ENCODE data around the gene SKI. TPM values are rescaled to one million over a fixed set of nuclear protein-coding genes. Genes with fewer than 3 reads are reported as not detected.
A peak's percentile ranks its signal among the peaks of the same experiment; 100 is the strongest.
"Not testable (repeated sequence)": the region's sequence is repeated elsewhere in the genome, so short reads cannot be mapped to it uniquely, and the experiment has no call there.

Gene SKI
- total RNA-seq, 2 donors from 2014 or later: 135 to 138 TPM

GRCh38 chr1:2330035-2330434 is 101.9 kb downstream of the SKI start:
- H3K36me3 ChIP-seq: no peaks in the 10 kb centered on the region
- no peak for ATAC-seq (ENCODE audit: insufficient number of reproducible peaks, low FRiP score, low read depth)
- TF ChIP-seq, protein P1, sequence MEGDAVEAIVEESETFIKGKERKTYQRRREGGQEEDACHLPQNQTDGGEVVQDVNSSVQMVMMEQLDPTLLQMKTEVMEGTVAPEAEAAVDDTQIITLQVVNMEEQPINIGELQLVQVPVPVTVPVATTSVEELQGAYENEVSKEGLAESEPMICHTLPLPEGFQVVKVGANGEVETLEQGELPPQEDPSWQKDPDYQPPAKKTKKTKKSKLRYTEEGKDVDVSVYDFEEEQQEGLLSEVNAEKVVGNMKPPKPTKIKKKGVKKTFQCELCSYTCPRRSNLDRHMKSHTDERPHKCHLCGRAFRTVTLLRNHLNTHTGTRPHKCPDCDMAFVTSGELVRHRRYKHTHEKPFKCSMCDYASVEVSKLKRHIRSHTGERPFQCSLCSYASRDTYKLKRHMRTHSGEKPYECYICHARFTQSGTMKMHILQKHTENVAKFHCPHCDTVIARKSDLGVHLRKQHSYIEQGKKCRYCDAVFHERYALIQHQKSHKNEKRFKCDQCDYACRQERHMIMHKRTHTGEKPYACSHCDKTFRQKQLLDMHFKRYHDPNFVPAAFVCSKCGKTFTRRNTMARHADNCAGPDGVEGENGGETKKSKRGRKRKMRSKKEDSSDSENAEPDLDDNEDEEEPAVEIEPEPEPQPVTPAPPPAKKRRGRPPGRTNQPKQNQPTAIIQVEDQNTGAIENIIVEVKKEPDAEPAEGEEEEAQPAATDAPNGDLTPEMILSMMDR (IDR thresholded peaks at IDR 0.05): no peak

DNA sequence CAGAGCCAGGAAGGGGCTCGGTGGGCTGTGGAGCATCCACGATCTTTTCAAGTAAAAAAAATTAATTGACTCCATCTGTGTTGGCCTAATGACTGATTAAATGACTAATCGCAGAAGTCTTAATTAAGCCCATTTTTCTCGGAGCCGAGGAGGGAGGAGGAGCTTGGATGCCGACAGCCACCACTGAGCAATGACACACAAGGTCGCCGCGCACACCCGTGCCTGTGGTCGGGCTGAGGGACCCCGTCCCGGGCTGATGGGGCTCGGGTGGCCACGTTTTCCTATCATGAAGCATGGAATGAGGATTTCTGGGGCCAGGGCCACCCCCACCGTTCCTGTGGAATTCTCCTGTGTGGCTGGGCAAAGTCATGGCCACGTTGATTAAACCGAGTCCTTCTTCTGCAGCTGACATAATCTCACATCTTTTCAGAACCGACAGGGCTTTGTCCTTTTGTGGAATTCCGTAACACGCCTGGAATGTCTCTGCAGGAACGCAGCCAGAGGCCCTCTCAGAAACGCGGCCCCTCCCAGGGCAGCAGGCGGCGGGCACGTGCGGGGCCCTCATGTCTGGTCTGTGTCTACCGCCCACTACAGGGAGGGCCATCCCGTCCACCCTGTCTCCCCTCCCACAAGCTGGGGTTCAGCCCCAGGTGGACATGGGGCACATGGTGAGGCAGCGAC is 102.5 kb downstream of the SKI start:
- Histone ChIP-seq H3K4me1 (ENCODE audit: control insufficient read depth in 1 of 2, low read depth in 2 of 2) (peaks cover 6 to 18% of the 10 kb centered on the region in 2 donors), H3K36me3 (no peaks in the 10 kb centered on the region), H3K4me3 (peak overlapping the region; percentile 10), H3K9me3 (no peaks in the 10 kb centered on the region), H3K27me3 (replicated peaks; ENCODE audit: insufficient read depth) (no peaks in the 10 kb centered on the region), H3K27ac (peak overlapping the region in 1 of 2 donors; percentile 33)
- ATAC-seq (ENCODE audit: insufficient number of reproducible peaks, low FRiP score, low read depth): no peak
- TF ChIP-seq, protein P1 (IDR thresholded peaks at IDR 0.05): no peak
- no peak for DNase-seq (ENCODE audit: low spot score)

More at GRCh38 chr1:2330035-2330434, 101.9 kb downstream of the SKI start:
- DNase-seq (ENCODE audit: low spot score): no peak
- H3K27me3 ChIP-seq (replicated peaks; ENCODE audit: insufficient read depth): no peaks in the 10 kb centered on the region
- H3K4me1 ChIP-seq (ENCODE audit: control insufficient read depth in 1 of 2, low read depth in 2 of 2): peaks cover 6 to 18% of the 10 kb centered on the region in 2 donors
- peak overlapping the region in 1 of 2 donors; percentile 33 for H3K27ac ChIP-seq
- no peak overlapping the region for H3K4me3 ChIP-seq
- H3K9me3 ChIP-seq: no peaks in the 10 kb centered on the region

DNA sequence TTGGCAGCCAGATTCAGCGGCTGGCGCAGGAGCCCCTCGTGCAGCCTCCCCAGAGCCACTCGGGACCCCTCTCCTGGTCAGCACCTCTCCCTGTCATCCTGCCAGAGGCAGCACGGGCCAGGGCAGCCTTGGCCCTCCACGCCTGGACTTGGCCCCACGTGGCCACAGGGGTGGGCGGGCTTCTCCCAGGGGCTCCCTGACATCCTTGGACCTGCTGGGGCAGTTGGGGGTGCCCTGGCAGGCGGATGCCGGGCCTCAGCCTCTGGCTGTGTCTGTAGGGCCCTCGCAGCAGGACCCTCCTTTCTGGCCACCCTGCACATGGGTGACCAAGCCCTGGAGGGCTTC is 103.1 kb downstream of the SKI start:
- Histone ChIP-seq H3K27ac (peak overlapping the region in 1 of 2 donors; percentile 33), H3K27me3 (replicated peaks; ENCODE audit: insufficient read depth) (no peaks in the 10 kb centered on the region), H3K4me3 (no peak overlapping the region), H3K4me1 (ENCODE audit: control insufficient read depth in 1 of 2, low read depth in 2 of 2) (peaks cover 6 to 18% of the 10 kb centered on the region in 2 donors), H3K9me3 (no peaks in the 10 kb centered on the region), H3K36me3 (no peaks in the 10 kb centered on the region)
- TF ChIP-seq, protein P1 (IDR thresholded peaks at IDR 0.05): no peak
- ATAC-seq (ENCODE audit: insufficient number of reproducible peaks, low FRiP score, low read depth) (no peak), DNase-seq (ENCODE audit: low spot score) (no peak)

GRCh38 chr1:2331580-2331979 is 103.5 kb downstream of the SKI start:
- ATAC-seq (ENCODE audit: insufficient number of reproducible peaks, low FRiP score, low read depth); H3K9me3 ChIP-seq; H3K4me3 ChIP-seq; H3K27me3 ChIP-seq (replicated peaks; ENCODE audit: insufficient read depth); H3K36me3 ChIP-seq; DNase-seq (ENCODE audit: low spot score): not testable (repeated sequence)
- H3K27ac ChIP-seq: peak overlapping the region in 1 of 2 donors; percentile 33
- H3K4me1 ChIP-seq (ENCODE audit: control insufficient read depth in 1 of 2, low read depth in 2 of 2): peaks cover 6 to 18% of the 10 kb centered on the region in 2 donors

DNA sequence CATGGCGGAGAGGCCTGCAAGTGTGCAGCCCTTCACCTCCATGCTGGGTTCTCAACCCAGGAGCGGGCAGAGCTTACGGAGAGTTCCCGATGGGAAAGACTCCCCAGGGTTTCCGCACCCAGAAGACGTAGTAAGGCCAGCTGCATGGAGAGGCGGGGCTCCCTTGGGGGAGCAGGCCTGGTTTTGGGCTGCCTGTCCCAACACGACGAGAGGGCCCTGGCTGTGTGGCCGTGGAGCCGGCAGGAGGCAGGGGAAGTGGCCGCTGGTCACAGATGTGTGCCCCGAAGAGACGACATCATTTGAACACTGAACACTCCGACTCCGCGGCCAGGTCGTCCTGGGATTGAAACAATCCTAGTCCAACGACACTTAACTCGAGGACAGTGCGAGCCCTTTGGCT is 106.2 kb downstream of the SKI start:
- DNase-seq (ENCODE audit: low spot score) (no peak), ATAC-seq (ENCODE audit: insufficient number of reproducible peaks, low FRiP score, low read depth) (no peak)
- Histone ChIP-seq H3K27ac (no peak overlapping the region), H3K4me3 (no peak overlapping the region), H3K36me3 (no peaks in the 10 kb centered on the region), H3K27me3 (replicated peaks; ENCODE audit: insufficient read depth) (no peaks in the 10 kb centered on the region), H3K9me3 (no peaks in the 10 kb centered on the region), H3K4me1 (ENCODE audit: control insufficient read depth in 1 of 2, low read depth in 2 of 2) (peaks cover 6 to 18% of the 10 kb centered on the region in 2 donors)
- TF ChIP-seq, protein P1 (IDR thresholded peaks at IDR 0.05): no peak

All from thoracic aorta (tissue), 2 donors.